NCI-H460 (cell line): ENCODE results near the gene NECAB2. TPM values are rescaled to one million over a fixed set of nuclear protein-coding genes. Genes with fewer than 3 reads are reported as not detected.

Source experiments
- DNase-seq: peaks from one replicate; pipeline ENCODE4 v3.0.0-alpha.2; 2016; ENCODE audit warnings: low read depth; ENCODE audit errors: extremely low read depth
- total RNA-seq: library from RNA; depleted of rRNA; stranded (reverse); fragments of >200 nt; shearing (Covaris generic); gene quantifications from 2 replicates; pipeline ENCODE4 v1.2.3, GENCODE V29; 2014

Gene NECAB2
- total RNA-seq, 1 experiment from 2014 or later = 1.1 TPM

DNA sequence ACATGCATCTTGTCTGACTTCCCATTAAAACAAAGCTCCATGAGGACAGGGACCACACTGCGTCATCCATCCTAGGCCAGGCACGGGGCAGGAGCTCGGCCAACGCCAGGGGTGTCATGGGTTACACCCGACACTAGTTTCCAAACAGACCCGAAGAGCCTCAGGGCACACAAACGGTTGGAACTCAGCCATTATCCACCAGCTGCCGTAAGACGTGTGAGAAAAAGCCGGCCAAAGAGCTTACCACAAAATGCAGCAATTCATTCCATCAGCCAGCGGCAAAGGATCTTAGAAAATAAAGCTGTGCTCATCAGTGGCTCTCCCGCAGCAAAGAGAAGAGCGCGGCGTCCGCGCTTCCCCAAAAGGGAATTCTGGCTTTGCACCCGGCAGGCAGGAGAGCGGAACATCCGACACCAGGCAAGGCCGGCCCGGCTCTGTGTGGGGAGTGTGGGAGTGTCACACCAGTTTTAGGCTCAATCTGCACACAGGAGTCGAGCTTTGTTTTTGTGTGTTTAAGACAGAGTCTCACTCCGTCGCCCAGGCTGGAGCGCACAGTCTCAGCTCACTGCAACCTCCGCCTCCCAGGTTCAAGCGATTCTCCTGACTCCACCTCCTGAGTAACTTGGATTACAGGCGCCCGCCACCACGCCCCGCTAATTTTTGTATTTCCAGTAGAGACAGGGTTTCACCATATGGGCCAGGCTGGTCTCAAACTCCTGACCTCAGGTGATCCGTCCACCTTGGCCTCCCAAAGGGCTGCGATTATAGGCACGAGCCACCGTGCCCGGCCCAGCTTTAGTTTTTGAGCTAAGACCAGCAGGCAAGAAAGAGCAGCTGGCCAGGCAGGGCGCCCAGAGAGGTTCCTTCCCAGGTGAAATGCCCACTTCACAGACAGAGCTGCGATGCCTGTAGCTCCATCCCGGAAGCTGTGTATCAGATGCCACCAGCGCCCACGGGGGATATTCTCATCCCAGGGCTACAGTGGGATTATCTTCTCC, 73.1 kb downstream of the NECAB2 start:
- no peak for DNase-seq

DNA sequence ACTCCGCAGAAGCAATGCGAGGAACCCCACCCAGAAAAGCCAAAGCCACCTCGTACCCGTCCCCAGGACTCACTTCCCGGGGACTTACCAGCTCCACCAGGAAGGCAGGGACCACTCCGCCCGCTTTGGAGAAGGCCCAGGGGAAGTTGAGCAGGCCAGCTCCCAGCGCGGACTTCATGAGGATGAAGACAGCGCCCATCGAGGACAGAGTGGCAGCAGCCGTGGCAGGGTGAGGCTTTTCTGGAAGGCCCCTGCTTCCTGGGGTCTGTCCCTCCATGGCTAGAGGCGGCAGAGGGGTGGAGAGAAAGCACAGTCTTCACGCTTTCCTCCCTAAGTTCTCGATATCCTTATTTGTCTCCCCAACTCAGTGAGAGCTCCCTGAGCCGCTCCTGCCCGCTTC, 73.8 kb downstream of the NECAB2 start:
- no peak for DNase-seq

DNA sequence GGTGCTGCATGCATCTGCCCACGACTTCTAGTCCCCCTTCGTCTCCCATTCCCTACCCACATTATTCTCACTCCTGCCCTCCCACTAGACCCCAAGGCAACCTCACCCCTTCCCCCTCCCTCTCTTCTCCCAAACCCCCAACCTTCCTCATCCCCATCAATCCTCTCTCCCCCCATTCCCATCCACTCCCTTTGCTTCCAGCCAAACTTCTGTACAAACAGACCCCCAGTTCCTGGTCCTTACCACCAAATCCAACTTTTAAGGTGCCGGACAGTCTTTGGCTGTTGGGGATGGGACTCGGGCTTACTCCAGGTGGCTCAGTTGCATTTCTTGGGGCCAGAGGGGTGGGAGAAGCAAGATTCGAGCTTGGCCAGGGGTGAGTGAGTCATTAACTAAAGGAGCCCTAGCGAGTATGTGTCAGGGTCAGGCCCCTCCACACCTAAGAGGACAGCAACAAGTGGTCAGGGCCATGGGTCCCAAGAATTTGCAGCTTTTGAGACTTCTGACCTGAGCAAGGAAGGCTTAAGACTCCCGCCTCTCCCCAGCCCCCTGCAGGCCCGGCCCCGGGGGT, 74.3 kb downstream of the NECAB2 start, which contains the start of gene SLC38A8:
Gene SLC38A8 (minus strand): TSS at position 488 of the 571 bp plus-strand sequence. CDS start 638 bp downstream, outside the sequence.
- no peak for DNase-seq

DNA sequence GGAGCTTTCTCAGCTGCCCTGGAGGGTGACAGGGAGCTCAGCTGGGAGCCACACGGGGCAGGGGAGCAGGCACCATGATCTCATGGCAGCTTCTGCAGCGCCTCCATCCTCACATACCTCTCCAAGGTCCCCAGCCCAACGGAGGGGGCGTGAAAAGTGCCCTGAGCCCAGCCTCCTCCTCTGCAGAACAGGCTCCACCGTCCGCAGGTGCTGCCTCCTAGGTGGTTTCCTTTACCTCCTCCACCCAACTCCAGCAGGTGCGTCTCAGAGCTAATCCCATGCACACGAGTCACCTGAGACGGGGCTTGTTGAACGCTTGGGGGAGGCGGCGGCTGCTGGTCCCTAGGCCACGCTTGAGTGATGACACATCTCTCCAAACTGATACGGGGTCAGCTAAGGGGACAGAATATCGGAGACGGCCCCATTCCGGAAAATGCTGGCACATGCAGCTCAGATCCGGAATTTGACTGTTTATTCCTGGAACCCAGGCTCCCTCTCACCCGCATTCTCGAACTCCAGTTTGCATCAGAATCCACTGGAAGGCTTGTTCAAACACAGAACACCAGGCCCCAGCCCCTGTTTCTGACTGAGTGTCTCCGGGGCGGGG, 74.9 kb downstream of the NECAB2 start:
- DNase-seq = no peak

- no peak for DNase-seq
Observed at GRCh38 chr16:84043486-84044117, 75.6 kb downstream of the NECAB2 start.

DNA sequence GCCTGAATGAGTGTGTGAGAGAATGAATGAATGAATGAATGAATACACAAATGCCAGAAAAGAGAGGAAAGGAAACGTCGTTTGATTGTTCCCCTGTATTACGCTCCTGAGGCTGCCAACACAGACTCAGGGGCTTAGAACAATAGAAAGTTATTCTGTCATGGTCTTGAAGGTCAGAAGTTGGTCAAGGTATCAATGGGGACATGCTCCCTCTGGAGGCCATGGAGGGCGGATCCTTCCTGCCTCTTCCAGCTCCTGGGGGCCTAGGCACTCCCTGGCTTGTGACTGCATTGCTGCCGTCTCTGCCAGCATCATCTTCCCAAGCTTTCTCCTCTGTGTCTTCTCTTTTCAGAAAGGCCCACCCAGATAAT, 76.1 kb downstream of the NECAB2 start:
- DNase-seq = no peak

DNA sequence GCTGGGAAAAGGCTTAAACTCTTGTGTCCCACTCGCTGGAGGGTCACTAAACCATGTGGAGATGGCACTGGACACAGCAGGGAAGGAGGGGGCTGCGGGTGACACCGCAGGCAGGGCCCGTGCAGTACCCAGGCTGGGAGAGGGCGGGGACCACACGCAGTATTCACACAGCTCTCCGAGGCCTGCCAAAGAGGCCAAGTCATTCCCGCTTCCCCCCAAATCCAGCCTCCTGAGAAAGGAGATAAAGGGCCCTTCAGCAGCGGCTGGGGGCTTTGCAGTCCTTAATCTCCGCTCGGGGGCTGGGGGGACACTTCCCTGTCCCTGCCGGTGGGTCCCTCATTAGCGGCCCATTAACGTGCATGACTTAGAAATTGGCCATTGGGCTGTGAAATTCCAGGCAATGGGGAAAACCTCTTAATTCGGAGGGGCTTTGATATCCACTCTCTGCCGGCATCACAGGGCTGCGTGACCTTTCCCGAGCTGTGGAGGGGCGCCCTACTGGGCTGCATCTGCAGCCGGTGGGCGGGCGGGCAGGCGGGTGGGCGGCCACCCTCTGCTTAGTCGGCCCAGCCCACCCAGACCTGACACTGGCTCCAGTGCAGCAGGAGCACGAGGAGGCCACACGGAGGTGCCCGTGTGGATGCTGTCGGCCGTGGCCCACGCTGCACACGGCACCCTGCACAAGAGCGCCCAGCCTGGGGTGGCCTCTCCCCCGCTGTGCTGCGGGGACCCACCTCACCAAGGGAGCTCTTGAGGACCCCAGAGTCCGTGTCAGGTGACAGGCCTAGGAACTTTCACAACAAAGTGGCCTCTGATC, 77.2 kb downstream of the NECAB2 start:
- DNase-seq = no peak

DNA sequence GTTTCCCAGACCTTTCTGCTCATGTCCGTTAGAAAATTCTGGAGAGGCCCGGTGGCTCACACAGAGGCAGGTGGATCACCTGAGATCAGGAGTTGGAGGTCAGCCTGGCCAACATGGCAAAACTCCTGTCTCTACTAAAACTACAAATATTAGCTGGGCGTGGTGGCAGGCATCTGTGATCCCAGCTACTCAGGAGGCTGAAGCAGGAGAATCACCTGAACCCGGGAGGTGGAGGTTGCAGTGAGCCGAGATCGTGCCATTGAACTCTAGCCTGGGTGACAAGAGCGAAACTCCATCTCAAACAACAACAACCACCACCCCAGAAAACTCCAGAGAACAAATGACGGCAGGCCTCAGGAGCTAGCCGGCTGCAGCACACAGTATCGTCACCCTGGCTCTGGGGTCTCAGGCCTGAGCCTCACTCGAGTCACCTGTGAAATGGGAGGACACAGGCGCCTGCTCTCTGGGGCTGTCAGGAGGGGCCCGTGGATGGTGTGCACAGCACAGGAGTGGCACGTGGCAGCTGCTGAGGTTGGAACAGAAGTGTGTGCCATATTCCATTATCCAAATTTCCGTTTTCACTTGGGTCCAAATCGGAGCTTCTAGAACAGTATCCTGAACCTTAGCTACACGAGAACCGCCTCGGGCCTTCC, 77.9 kb downstream of the NECAB2 start:
- DNase-seq = no peak

DNA sequence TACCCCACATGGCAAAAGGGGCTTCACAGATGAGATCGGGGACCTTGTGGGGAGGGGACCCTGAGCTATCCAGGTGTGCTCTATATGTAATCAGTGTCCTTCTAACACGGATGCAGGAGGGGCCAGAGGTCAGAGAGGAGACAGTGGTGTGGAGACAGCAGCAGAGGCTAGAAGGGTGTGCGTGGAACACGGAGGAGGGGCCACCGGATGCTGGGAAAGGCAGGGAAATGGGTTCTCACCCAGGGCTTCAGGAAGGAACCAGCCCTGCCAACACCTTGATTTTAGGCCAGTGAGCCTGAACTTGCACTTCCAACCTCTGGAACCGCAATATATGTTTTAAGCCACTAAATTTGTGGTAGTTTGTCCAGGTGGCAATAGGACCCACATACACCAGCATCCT, 79.2 kb downstream of the NECAB2 start:
- DNase-seq = no peak

DNA sequence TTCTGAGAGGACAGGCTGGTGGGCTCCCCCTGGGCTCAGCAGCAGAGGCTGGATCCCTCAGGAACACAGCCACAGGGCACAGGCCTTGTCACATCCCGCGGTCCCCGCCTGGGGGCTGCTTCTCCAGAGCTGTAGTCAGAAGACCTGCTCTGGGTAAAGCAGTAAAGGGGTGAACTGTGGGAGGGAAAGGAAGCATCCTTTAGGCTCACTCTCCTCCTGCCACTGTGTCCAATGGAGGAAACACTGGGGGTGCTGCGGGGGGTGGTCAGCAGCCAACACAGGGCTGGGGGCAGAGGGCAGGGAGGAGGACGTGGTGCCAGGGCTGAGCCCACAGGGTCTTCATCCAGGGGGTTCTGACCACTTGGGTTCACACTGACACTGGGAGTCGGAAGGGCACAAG, 79.6 kb downstream of the NECAB2 start:
- no peak for DNase-seq

GRCh38 chr16:84048270-84048669, 80.2 kb downstream of the NECAB2 start:
- no peak for DNase-seq

DNA sequence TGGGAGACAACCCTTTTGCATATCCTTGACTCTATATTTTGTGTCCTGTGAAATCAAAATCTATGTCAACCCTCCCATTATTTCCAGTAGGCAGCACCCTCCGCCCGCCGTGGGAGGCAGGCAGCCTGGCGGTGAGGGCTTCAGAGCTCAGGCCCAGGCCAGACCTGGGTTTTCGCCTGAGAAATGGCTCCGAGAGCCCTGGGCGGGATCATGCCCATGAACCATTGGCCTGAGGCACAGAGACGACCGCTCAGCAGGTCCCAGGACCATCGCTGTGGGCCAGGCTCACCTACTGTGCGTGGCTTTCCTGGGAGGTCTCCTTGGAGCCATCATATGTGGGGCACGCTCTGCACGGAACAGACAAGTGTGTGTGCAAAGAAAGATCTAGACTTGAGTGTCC, 80.8 kb downstream of the NECAB2 start:
- no peak for DNase-seq

GRCh38 chr16:84049403-84050060, 81.5 kb downstream of the NECAB2 start:
- no peak for DNase-seq

DNA sequence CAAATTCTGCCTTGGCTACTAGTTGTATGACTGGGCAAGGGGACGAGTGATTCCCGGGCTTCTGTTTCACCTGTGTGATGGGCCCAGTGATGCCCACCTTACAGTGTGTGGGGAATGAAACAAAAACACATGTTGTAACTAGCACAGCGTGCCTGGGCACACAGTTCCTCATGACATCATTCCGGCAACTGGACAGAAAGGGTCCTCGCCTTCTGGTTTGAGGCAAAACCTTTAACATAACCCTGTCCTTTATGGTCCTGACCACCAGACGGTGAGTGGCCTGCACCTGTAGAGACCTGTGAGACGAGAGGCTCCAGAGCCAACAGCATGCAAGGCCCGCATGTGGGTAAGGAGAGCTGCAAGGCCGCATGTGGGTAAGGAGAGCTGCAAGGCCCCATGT, 82.3 kb downstream of the NECAB2 start:
- no peak for DNase-seq

GRCh38 chr16:84052071-84052622, 84.1 kb downstream of the NECAB2 start:
- no peak for DNase-seq
